DOHH2 (cell line): ENCODE results near the gene ADGRA1.

ENCODE experiments used
- CTCF ChIP-seq: fragments of 200-600 bp; sonication (generic); IDR thresholded peaks from one replicate; pipeline ENCODE4 v1.5.1; 2014; ENCODE audit warnings: antibody characterized with exemption, mild to moderate bottlenecking, low read depth, low read length; ENCODE audit not compliant: poor library complexity, severe bottlenecking
- EZH2phosphoT487 ChIP-seq: fragments of 200-600 bp; sonication (generic); IDR thresholded peaks from 2 replicates; pipeline ENCODE4 v1.6.1; 2017; ENCODE audit warnings: borderline replicate concordance, mild to moderate bottlenecking, antibody characterized with exemption, low read length, moderate library complexity, mixed read lengths

- TF ChIP-seq CTCF (no peak), EZH2phosphoT487 (no peak)
Observed at GRCh38 chr10:133091316-133091715, 3.6 kb downstream of the ADGRA1 start.
